ENCODE data around the gene CDH13.
A peak's percentile ranks its signal among the peaks of the same experiment; 100 is the strongest.

CDH13 gene

DNA sequence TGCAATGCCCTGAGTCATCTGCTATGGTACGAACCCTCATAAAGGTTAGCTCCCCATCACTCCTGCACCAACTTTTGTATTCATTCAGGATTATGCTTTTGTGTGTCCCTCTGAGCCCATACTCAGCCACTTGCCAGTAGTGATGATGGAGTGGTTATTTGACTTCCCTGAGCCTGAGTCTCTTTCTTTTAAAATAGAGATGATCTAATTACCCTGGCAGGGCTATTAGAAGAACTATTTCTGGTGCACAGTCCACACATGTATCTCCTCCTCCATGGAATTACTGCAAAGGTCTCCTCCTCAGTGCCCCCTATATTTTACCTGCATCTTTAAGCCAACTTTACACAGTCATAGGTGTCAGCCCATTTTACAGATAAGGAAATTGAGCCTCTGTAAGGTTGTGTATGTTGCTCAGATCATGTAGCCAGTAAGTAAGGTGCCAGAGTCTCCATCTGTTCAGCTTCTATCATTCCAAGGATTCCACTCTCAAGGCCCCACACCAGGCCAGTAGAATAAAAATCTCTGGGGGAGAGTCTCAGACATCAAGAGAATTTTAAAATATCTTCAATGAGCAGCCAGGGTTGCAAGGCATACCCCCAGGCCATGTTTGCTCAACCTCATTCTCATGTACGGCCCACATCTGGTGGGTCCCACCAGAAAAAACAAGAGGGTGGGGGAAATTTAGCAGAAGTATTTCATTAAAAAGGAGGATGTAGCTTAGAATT is 847.3 kb downstream of the CDH13 start:
- no peak overlapping the region for H3K23ac ChIP-seq (ENCODE audit: low read length)
- no peaks in the 10 kb centered on the region for H3K27me3 ChIP-seq (ENCODE audit: insufficient read depth, low read length, poor library complexity)
- H3K9ac ChIP-seq (ENCODE audit: low read length): no peak overlapping the region
- DNase-seq: no peak
- H3K4me2 ChIP-seq (ENCODE audit: low read length): no peak overlapping the region
- no peaks in the 10 kb centered on the region for H3K36me3 ChIP-seq (ENCODE audit: control insufficient read depth, insufficient read depth, low read length)
- H2AK5ac ChIP-seq (ENCODE audit: low read length): no peak overlapping the region
- no peak overlapping the region for H4K5ac ChIP-seq (ENCODE audit: low read length)
- H2BK120ac ChIP-seq (ENCODE audit: low read depth, low read length): no peak overlapping the region
- H3K56ac ChIP-seq (ENCODE audit: low read length): no peak overlapping the region
- H3K4me3 ChIP-seq (ENCODE audit: low read length): no peak overlapping the region
- no peak overlapping the region for H3K27ac ChIP-seq (ENCODE audit: low read depth, low read length)
- no peaks in the 10 kb centered on the region for H3K79me1 ChIP-seq (ENCODE audit: low read length)
- no peak overlapping the region for H2BK5ac ChIP-seq (ENCODE audit: low read length)
- no CpG with 5 or more reads among the region's 2 CpGs for WGBS (ENCODE audit: extremely low coverage, insufficient coverage, low lambda C conversion rate)
- H3K4me1 ChIP-seq (ENCODE audit: control insufficient read depth, low read depth, low read length): no peaks in the 10 kb centered on the region
- H4K8ac ChIP-seq (ENCODE audit: low read depth, low read length): no peak overlapping the region
- H3K4ac ChIP-seq (ENCODE audit: low read depth, low read length): no peak overlapping the region
- H3K18ac ChIP-seq (ENCODE audit: low read length): no peak overlapping the region
- no peak overlapping the region for H2BK15ac ChIP-seq (replicated peaks; ENCODE audit: low read depth)
- no peaks in the 10 kb centered on the region for H3K79me2 ChIP-seq (ENCODE audit: control insufficient read depth, insufficient read depth, low read length)

DNA sequence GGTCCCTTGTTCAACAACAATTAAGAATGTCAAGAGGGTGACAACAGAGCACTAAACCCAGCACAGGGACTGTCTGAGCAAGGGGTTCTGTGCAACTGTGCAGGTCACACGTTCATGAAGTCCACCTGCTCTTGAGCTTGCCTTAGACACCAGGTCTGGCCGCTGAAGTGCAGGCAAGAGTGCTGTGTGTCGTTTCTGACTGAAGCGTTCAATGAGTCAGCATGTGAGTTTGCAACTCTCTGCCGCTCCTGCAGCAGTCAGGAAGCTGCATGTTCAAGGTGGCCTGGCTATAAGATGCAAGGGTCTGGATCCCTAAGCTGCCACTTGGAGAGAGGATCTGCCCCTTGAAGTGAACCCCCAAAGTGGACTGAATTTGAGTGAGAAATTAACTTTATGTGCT is 848.3 kb downstream of the CDH13 start:
- DNase-seq: no peak
- WGBS (ENCODE audit: extremely low coverage, insufficient coverage, low lambda C conversion rate): no CpG with 5 or more reads among the region's 5 CpGs
- Histone ChIP-seq H4K8ac (ENCODE audit: low read depth, low read length) (no peak overlapping the region), H3K4ac (ENCODE audit: low read depth, low read length) (no peak overlapping the region), H2AK5ac (ENCODE audit: low read length) (no peak overlapping the region), H3K27ac (ENCODE audit: low read depth, low read length) (no peak overlapping the region), H2BK5ac (ENCODE audit: low read length) (no peak overlapping the region), H3K18ac (ENCODE audit: low read length) (no peak overlapping the region), H3K56ac (ENCODE audit: low read length) (no peak overlapping the region), H3K79me1 (ENCODE audit: low read length) (no peaks in the 10 kb centered on the region), H3K27me3 (ENCODE audit: insufficient read depth, low read length, poor library complexity) (no peaks in the 10 kb centered on the region), H3K23ac (ENCODE audit: low read length) (no peak overlapping the region), H3K79me2 (ENCODE audit: control insufficient read depth, insufficient read depth, low read length) (no peaks in the 10 kb centered on the region), H4K5ac (ENCODE audit: low read length) (no peak overlapping the region), H3K4me1 (ENCODE audit: control insufficient read depth, low read depth, low read length) (no peaks in the 10 kb centered on the region), H2BK15ac (replicated peaks; ENCODE audit: low read depth) (no peak overlapping the region), H3K4me2 (ENCODE audit: low read length) (no peak overlapping the region), H3K4me3 (ENCODE audit: low read length) (no peak overlapping the region), H2BK120ac (ENCODE audit: low read depth, low read length) (no peak overlapping the region), H3K36me3 (ENCODE audit: control insufficient read depth, insufficient read depth, low read length) (no peaks in the 10 kb centered on the region), H3K9ac (ENCODE audit: low read length) (no peak overlapping the region)

DNA sequence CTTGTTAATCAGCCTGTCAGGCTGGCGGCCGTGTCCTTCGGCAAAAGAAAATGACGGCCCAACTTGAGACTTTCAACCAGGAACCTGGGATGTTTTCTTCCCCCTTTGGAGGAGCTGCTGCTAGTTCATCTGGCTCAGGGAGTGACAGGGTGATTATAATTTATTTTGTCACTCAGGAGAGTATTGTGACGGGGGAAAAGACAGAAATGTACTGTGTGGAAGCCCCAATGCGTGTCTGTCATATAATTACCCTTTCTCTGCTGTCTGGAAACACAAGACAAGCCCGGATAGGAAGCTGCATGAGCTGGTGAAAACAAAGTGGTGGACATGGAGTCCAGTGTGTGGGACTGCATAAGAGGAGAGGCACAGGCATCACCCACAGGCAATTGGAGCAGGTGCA is 854.8 kb downstream of the CDH13 start:
- Histone ChIP-seq H3K56ac (ENCODE audit: low read length) (no peak overlapping the region), H3K27me3 (ENCODE audit: insufficient read depth, low read length, poor library complexity) (no peaks in the 10 kb centered on the region), H3K23ac (ENCODE audit: low read length) (peak overlapping the region; percentile 52), H3K4me1 (ENCODE audit: control insufficient read depth, low read depth, low read length) (no peaks in the 10 kb centered on the region), H3K27ac (ENCODE audit: low read depth, low read length) (no peak overlapping the region), H3K79me1 (ENCODE audit: low read length) (no peaks in the 10 kb centered on the region), H2BK15ac (replicated peaks; ENCODE audit: low read depth) (no peak overlapping the region), H4K5ac (ENCODE audit: low read length) (no peak overlapping the region), H3K4ac (ENCODE audit: low read depth, low read length) (no peak overlapping the region), H3K36me3 (ENCODE audit: control insufficient read depth, insufficient read depth, low read length) (no peaks in the 10 kb centered on the region), H3K18ac (ENCODE audit: low read length) (no peak overlapping the region), H3K4me3 (ENCODE audit: low read length) (no peak overlapping the region), H3K9ac (ENCODE audit: low read length) (no peak overlapping the region), H2AK5ac (ENCODE audit: low read length) (no peak overlapping the region), H3K4me2 (ENCODE audit: low read length) (no peak overlapping the region), H2BK120ac (ENCODE audit: low read depth, low read length) (no peak overlapping the region), H2BK5ac (ENCODE audit: low read length) (no peak overlapping the region), H4K8ac (ENCODE audit: low read depth, low read length) (no peak overlapping the region), H3K79me2 (ENCODE audit: control insufficient read depth, insufficient read depth, low read length) (no peaks in the 10 kb centered on the region)
- no peak for DNase-seq
- WGBS (ENCODE audit: extremely low coverage, insufficient coverage, low lambda C conversion rate): no CpG with 5 or more reads among the region's 7 CpGs

DNA sequence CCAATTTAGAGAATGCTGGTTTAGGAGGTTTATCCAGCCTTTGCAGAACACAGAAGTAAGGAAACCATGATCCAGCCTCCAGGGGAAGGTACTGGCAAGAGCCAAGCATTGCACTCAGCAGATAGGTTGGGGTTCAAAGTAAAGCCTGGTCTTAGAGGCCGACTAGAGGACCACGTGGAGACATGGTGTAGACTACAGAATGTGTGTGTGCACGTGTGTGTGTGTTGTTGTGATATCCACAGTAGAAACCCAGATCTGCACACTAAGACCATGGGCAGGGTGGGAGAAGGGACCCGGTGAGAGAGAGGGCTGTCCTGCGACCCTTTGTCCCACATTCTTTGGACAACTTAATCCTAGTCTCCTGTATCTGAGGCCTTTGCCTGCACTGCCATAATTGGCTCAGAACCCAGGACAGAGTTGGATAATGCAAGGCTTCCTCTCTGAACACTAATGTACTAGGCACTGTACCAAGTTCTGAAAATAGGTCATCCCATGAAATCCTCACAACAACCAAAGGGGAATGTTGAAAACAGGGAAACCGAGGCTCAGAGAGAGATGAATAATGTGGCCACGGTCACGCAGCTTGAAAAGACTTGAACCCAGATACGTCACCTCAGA is 855.9 kb downstream of the CDH13 start:
- Histone ChIP-seq H3K56ac (ENCODE audit: low read length) (no peak overlapping the region), H3K4me2 (ENCODE audit: low read length) (no peak overlapping the region), H3K27ac (ENCODE audit: low read depth, low read length) (no peak overlapping the region), H2BK5ac (ENCODE audit: low read length) (no peak overlapping the region), H4K8ac (ENCODE audit: low read depth, low read length) (no peak overlapping the region), H3K4ac (ENCODE audit: low read depth, low read length) (no peak overlapping the region), H3K79me2 (ENCODE audit: control insufficient read depth, insufficient read depth, low read length) (no peaks in the 10 kb centered on the region), H3K23ac (ENCODE audit: low read length) (no peak overlapping the region), H3K4me1 (ENCODE audit: control insufficient read depth, low read depth, low read length) (no peaks in the 10 kb centered on the region), H2BK15ac (replicated peaks; ENCODE audit: low read depth) (no peak overlapping the region), H4K5ac (ENCODE audit: low read length) (no peak overlapping the region), H2AK5ac (ENCODE audit: low read length) (no peak overlapping the region), H3K36me3 (ENCODE audit: control insufficient read depth, insufficient read depth, low read length) (no peaks in the 10 kb centered on the region), H3K18ac (ENCODE audit: low read length) (no peak overlapping the region), H3K27me3 (ENCODE audit: insufficient read depth, low read length, poor library complexity) (no peaks in the 10 kb centered on the region), H2BK120ac (ENCODE audit: low read depth, low read length) (no peak overlapping the region), H3K9ac (ENCODE audit: low read length) (no peak overlapping the region), H3K79me1 (ENCODE audit: low read length) (no peaks in the 10 kb centered on the region), H3K4me3 (ENCODE audit: low read length) (no peak overlapping the region)
- no peak for DNase-seq
- WGBS (ENCODE audit: extremely low coverage, insufficient coverage, low lambda C conversion rate): no CpG with 5 or more reads among the region's 9 CpGs

DNA sequence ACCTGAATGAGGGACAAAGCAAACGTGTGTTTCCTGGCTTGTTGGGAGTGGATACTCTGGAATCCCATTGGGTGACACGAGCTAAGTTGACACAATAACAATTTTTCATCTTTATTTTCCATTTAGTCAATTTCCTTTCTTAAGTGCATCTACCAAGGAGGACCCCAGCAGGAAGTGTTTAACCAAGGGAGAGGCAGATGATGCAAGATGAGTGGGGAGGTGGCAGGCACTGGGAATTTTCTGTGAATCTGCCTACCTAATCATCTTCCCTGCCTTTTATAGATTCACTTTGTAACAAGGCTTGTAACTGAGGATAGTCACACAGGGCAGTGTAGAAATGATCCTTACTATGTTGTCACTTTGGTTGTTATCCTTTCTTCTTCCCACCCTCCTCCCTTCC is 863.3 kb downstream of the CDH13 start:
- H2AK5ac ChIP-seq (ENCODE audit: low read length): no peak overlapping the region
- no peak overlapping the region for H4K8ac ChIP-seq (ENCODE audit: low read depth, low read length)
- no peak overlapping the region for H3K18ac ChIP-seq (ENCODE audit: low read length)
- no peak overlapping the region for H3K4me3 ChIP-seq (ENCODE audit: low read length)
- no peaks in the 10 kb centered on the region for H3K27me3 ChIP-seq (ENCODE audit: insufficient read depth, low read length, poor library complexity)
- H2BK120ac ChIP-seq (ENCODE audit: low read depth, low read length): no peak overlapping the region
- H3K4me1 ChIP-seq (ENCODE audit: control insufficient read depth, low read depth, low read length): no peaks in the 10 kb centered on the region
- H2BK5ac ChIP-seq (ENCODE audit: low read length): no peak overlapping the region
- no CpG with 5 or more reads among the region's 2 CpGs for WGBS (ENCODE audit: extremely low coverage, insufficient coverage, low lambda C conversion rate)
- H3K27ac ChIP-seq (ENCODE audit: low read depth, low read length): no peak overlapping the region
- DNase-seq: no peak
- no peaks in the 10 kb centered on the region for H3K36me3 ChIP-seq (ENCODE audit: control insufficient read depth, insufficient read depth, low read length)
- H3K4ac ChIP-seq (ENCODE audit: low read depth, low read length): no peak overlapping the region
- no peak overlapping the region for H2BK15ac ChIP-seq (replicated peaks; ENCODE audit: low read depth)
- H3K23ac ChIP-seq (ENCODE audit: low read length): no peak overlapping the region
- no peaks in the 10 kb centered on the region for H3K79me2 ChIP-seq (ENCODE audit: control insufficient read depth, insufficient read depth, low read length)
- no peaks in the 10 kb centered on the region for H3K79me1 ChIP-seq (ENCODE audit: low read length)
- H3K56ac ChIP-seq (ENCODE audit: low read length): no peak overlapping the region
- no peak overlapping the region for H4K5ac ChIP-seq (ENCODE audit: low read length)
- no peak overlapping the region for H3K9ac ChIP-seq (ENCODE audit: low read length)
- no peak overlapping the region for H3K4me2 ChIP-seq (ENCODE audit: low read length)

DNA sequence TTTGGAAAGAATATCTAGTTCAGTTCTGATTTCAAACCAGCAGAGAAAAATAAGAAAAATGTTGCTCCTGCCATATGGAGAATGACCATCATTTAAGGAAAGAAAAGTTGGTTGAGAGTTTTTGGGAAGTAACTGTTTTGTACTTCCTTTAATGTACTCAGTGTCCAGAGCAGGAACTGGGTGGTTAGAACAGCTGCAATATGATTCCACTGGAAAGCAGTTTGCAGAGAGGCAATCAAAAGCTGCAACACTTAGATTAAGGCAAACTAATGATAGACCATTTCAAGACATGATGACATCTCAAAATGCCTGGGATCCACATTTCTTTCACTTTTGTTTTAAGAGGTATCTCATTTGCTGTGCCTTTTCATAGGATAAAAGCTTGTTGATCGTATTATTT is 867.7 kb downstream of the CDH13 start:
- H3K27me3 ChIP-seq (ENCODE audit: insufficient read depth, low read length, poor library complexity): no peaks in the 10 kb centered on the region
- H3K9ac ChIP-seq (ENCODE audit: low read length): no peak overlapping the region
- H3K4me2 ChIP-seq (ENCODE audit: low read length): no peak overlapping the region
- H3K56ac ChIP-seq (ENCODE audit: low read length): no peak overlapping the region
- no peak overlapping the region for H3K4ac ChIP-seq (ENCODE audit: low read depth, low read length)
- H2BK120ac ChIP-seq (ENCODE audit: low read depth, low read length): no peak overlapping the region
- no peaks in the 10 kb centered on the region for H3K36me3 ChIP-seq (ENCODE audit: control insufficient read depth, insufficient read depth, low read length)
- H3K27ac ChIP-seq (ENCODE audit: low read depth, low read length): no peak overlapping the region
- DNase-seq: no peak
- no peak overlapping the region for H3K18ac ChIP-seq (ENCODE audit: low read length)
- no peak overlapping the region for H2AK5ac ChIP-seq (ENCODE audit: low read length)
- H3K23ac ChIP-seq (ENCODE audit: low read length): no peak overlapping the region
- no peak overlapping the region for H3K4me3 ChIP-seq (ENCODE audit: low read length)
- no peak overlapping the region for H2BK5ac ChIP-seq (ENCODE audit: low read length)
- H4K8ac ChIP-seq (ENCODE audit: low read depth, low read length): no peak overlapping the region
- no CpG with 5 or more reads among the region's 1 CpG for WGBS (ENCODE audit: extremely low coverage, insufficient coverage, low lambda C conversion rate)
- no peaks in the 10 kb centered on the region for H3K79me2 ChIP-seq (ENCODE audit: control insufficient read depth, insufficient read depth, low read length)
- H3K79me1 ChIP-seq (ENCODE audit: low read length): no peaks in the 10 kb centered on the region
- H2BK15ac ChIP-seq (replicated peaks; ENCODE audit: low read depth): no peak overlapping the region
- no peaks in the 10 kb centered on the region for H3K4me1 ChIP-seq (ENCODE audit: control insufficient read depth, low read depth, low read length)
- no peak overlapping the region for H4K5ac ChIP-seq (ENCODE audit: low read length)

All from mesendoderm (in vitro differentiated cells).